Measurements from ENCODE around the gene IL1RL2. TPM values are rescaled to one million over a fixed set of nuclear protein-coding genes. Genes with fewer than 3 reads are reported as not detected.
A peak's percentile ranks its signal among the peaks of the same experiment; 100 is the strongest.

The IL1RL2 gene
- total and polyA plus RNA-seq, 4 donors, result 0.98 to 2.0 (median 1.3) TPM

GRCh38 chr2:102273619-102274211 lies 86.9 kb downstream of the IL1RL2 start (continued):
- TF ChIP-seq ATF3 (IDR thresholded peaks at IDR 0.05), result no peak
- no peak for TF ChIP-seq HNF4A (conservative IDR thresholded peaks at IDR 0.05)
- peak in 1 of 2 donors; percentile 50 for TF ChIP-seq RAD21 (IDR thresholded peaks at IDR 0.05)

GRCh38 chr2:102276549-102277201 lies 89.9 kb downstream of the IL1RL2 start:
- no peak for DNase-seq (ENCODE audit: low spot score)
- no peak for TF ChIP-seq ZBTB33 (IDR thresholded peaks at IDR 0.05)
- Histone ChIP-seq H3K36me3 (ENCODE audit: control insufficient read depth in 4 of 4, insufficient read depth in 3 of 4, low read depth in 1 of 4, low read length in 3 of 4) (no peaks in the 10 kb centered on the region), H3K9ac (ENCODE audit: low read depth in 1 of 2, low read length in 2 of 2) (no peak overlapping the region), H3K27me3 (ENCODE audit: control insufficient read depth in 4 of 4, insufficient read depth in 4 of 4, low read length in 3 of 4) (no peaks in the 10 kb centered on the region), H3K9me3 (ENCODE audit: control insufficient read depth in 4 of 4, low read length in 3 of 4) (peaks cover 1 to 8% (median 5%) of the 10 kb centered on the region in 4 donors), H3K4me3 (ENCODE audit: low read depth in 1 of 3, low read length in 3 of 3) (no peak overlapping the region), H3K4me1 (ENCODE audit: control insufficient read depth in 4 of 4, insufficient read depth in 4 of 4, low read length in 3 of 4) (no peaks in the 10 kb centered on the region), H3K27ac (ENCODE audit: low read depth in 1 of 2, low read length in 2 of 2) (no peak overlapping the region)
- 91% methylated on average over 2 of the region's 2 CpGs for WGBS

- Histone ChIP-seq H3K36me3 (ENCODE audit: control insufficient read depth in 4 of 4, insufficient read depth in 3 of 4, low read depth in 1 of 4, low read length in 3 of 4) (no peaks in the 10 kb centered on the region), H3K27me3 (ENCODE audit: control insufficient read depth in 4 of 4, insufficient read depth in 4 of 4, low read length in 3 of 4) (no peaks in the 10 kb centered on the region), H3K4me3 (ENCODE audit: low read depth in 1 of 3, low read length in 3 of 3) (no peak overlapping the region), H3K9me3 (ENCODE audit: control insufficient read depth in 4 of 4, low read length in 3 of 4) (peaks cover 1 to 8% (median 5%) of the 10 kb centered on the region in 4 donors), H3K9ac (ENCODE audit: low read depth in 1 of 2, low read length in 2 of 2) (no peak overlapping the region), H3K27ac (ENCODE audit: low read depth in 1 of 2, low read length in 2 of 2) (no peak overlapping the region), H3K4me1 (ENCODE audit: control insufficient read depth in 4 of 4, insufficient read depth in 4 of 4, low read length in 3 of 4) (no peaks in the 10 kb centered on the region)
- WGBS, result 49% methylated on average over 1 of the region's 1 CpG
- TF ChIP-seq CTCF (IDR thresholded peaks at IDR 0.05; ENCODE audit: low read depth, low read length, missing input control) (no peak), RAD21 (IDR thresholded peaks at IDR 0.05) (no peak), FOXA1 (IDR thresholded peaks at IDR 0.05) (no peak), RXRA (IDR thresholded peaks at IDR 0.05) (no peak), HNF4A (conservative IDR thresholded peaks at IDR 0.05) (no peak), YY1 (IDR thresholded peaks at IDR 0.05) (no peak), EGR1 (IDR thresholded peaks at IDR 0.05; ENCODE audit: low read depth in 2 of 2) (no peak), REST (IDR thresholded peaks at IDR 0.05) (no peak), GABPA (IDR thresholded peaks at IDR 0.05 in 1 of 2, conservative IDR thresholded peaks at IDR 0.05 in 1 of 2) (no peak), ZBTB33 (IDR thresholded peaks at IDR 0.05) (no peak), TAF1 (conservative IDR thresholded peaks at IDR 0.05) (no peak), NR2F2 (IDR thresholded peaks at IDR 0.05) (no peak), ATF3 (IDR thresholded peaks at IDR 0.05) (no peak), MAX (IDR thresholded peaks at IDR 0.05) (no peak)
- no peak for DNase-seq (ENCODE audit: low spot score)
Observed at GRCh38 chr2:102277202-102277700, 90.4 kb downstream of the IL1RL2 start.
